SK-N-SH treated with all-trans-retinoic acid at 6 μM for 48 hours (cell line): ENCODE data around the gene SELENOI.

Source experiments
- OSR1 ChIP-seq: fragments of 250-450 bp; sonication (Bioruptor Pico); IDR thresholded peaks from 2 replicates; pipeline ENCODE4 v1.8.0; 2022; ENCODE audit warnings: moderate library complexity, mild to moderate bottlenecking, inconsistent platforms
- TOX ChIP-seq: fragments of 250-450 bp; sonication (Bioruptor Pico); IDR thresholded peaks from 2 replicates; pipeline ENCODE4 v1.8.0; 2021; ENCODE audit warnings: mild to moderate bottlenecking, moderate library complexity, borderline replicate concordance
- ZFP3 ChIP-seq: fragments of 250-450 bp; sonication (Bioruptor Pico); IDR thresholded peaks from 2 replicates; pipeline ENCODE4 v1.5.0; 2020; ENCODE audit warnings: mild to moderate bottlenecking, moderate library complexity
- ZFP30 ChIP-seq: fragments of 450-650 bp; formaldehyde crosslinking; IDR thresholded peaks from 2 replicates; pipeline ENCODE4 v1.5.0; 2022; ENCODE audit warnings: mild to moderate bottlenecking, moderate library complexity
- ZNF565 ChIP-seq: fragments of 450-650 bp; formaldehyde crosslinking; conservative IDR thresholded peaks from 2 replicates; pipeline ENCODE4 v1.5.0; 2020; ENCODE audit warnings: low read depth, mild to moderate bottlenecking, moderate library complexity
- ZNF8 ChIP-seq: fragments of 450-650 bp; formaldehyde crosslinking; IDR thresholded peaks from 2 replicates; pipeline ENCODE4 v1.5.0; 2020; ENCODE audit warnings: mild to moderate bottlenecking, moderate library complexity
- TF ChIP-seq, protein P1 (sequence below): fragments of 250-450 bp; sonication (Bioruptor Pico); IDR thresholded peaks from 2 replicates; pipeline ENCODE4 v1.5.1; 2020; ENCODE audit warnings: low read depth, mild to moderate bottlenecking, moderate library complexity
- TF ChIP-seq, protein P2 (sequence below): fragments of 250-450 bp; sonication (Bioruptor Pico); IDR thresholded peaks from 2 replicates; pipeline ENCODE4 v1.8.0; 2021; ENCODE audit warnings: low read depth, mild to moderate bottlenecking, moderate library complexity, borderline replicate concordance

DNA sequence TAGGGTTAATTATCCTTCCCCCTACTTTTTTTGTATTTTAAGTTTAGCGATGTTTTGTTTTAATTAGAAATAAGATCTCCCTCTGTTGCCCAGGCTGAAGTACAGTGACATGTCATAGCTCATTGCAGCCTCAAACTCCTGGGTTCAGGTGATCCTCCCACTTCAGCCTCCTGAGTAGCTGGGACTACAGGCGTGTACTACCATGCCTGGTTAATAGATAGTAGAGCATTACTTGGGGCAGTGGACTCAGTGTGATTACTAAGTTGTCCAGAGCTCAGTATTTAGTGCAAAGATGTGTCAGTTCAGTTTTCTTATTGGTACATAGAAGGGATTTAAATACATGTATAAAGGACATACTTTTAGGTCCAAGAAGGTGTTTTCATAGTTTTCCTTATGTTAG lies 10.2 kb downstream of the SELENOI start:
- TF ChIP-seq OSR1 (CRISPR knock-in tag), result no peak
- no peak for TF ChIP-seq ZNF8 (CRISPR knock-in tag)
- TF ChIP-seq, protein P1, sequence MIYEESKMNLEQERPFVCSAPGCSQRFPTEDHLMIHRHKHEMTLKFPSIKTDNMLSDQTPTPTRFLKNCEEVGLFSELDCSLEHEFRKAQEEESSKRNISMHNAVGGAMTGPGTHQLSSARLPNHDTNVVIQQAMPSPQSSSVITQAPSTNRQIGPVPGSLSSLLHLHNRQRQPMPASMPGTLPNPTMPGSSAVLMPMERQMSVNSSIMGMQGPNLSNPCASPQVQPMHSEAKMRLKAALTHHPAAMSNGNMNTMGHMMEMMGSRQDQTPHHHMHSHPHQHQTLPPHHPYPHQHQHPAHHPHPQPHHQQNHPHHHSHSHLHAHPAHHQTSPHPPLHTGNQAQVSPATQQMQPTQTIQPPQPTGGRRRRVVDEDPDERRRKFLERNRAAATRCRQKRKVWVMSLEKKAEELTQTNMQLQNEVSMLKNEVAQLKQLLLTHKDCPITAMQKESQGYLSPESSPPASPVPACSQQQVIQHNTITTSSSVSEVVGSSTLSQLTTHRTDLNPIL (CRISPR knock-in tag), result no peak
- TF ChIP-seq ZFP30 (CRISPR knock-in tag), result no peak
- no peak for TF ChIP-seq ZFP3 (CRISPR knock-in tag)
- no peak for TF ChIP-seq ZNF565 (CRISPR knock-in tag)
- TF ChIP-seq, protein P2, sequence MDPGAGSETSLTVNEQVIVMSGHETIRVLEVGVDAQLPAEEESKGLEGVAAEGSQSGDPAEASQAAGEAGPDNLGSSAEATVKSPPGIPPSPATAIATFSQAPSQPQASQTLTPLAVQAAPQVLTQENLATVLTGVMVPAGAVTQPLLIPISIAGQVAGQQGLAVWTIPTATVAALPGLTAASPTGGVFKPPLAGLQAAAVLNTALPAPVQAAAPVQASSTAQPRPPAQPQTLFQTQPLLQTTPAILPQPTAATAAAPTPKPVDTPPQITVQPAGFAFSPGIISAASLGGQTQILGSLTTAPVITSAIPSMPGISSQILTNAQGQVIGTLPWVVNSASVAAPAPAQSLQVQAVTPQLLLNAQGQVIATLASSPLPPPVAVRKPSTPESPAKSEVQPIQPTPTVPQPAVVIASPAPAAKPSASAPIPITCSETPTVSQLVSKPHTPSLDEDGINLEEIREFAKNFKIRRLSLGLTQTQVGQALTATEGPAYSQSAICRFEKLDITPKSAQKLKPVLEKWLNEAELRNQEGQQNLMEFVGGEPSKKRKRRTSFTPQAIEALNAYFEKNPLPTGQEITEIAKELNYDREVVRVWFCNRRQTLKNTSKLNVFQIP (CRISPR knock-in tag), result no peak
- no peak for TF ChIP-seq TOX
